GM23338 (cell line): ENCODE measurements around the gene KCTD7. TPM values are rescaled to one million over a fixed set of nuclear protein-coding genes. Genes with fewer than 3 reads are reported as not detected.

Experiments used
- ATAC-seq: fragments of 200-7000 bp; cut with Tn5 transposase; 3 replicates; pipeline ENCODE4 v1.9.1; 2020
- DNase-seq: peaks from one replicate; pipeline ENCODE4 v3.0.0-alpha.2; 2015; ENCODE audit warnings: low spot score
- H2AFZ ChIP-seq: fragments of 200-600 bp; sonication (generic); 2 replicates; pipeline ENCODE4 v1.8.0; 2016; ENCODE audit warnings: antibody characterized with exemption, mild to moderate bottlenecking, moderate library complexity
- H3F3A ChIP-seq: fragments of 200-600 bp; sonication (generic); replicated peaks from 2 replicates; pipeline ENCODE4 v1.8.0; 2017; ENCODE audit warnings: antibody characterized with exemption, mixed run types, low read depth
- H3K27ac ChIP-seq: fragments of 200-600 bp; sonication (generic); 2 replicates; pipeline ENCODE4 v1.6.1; 2016; ENCODE audit warnings: low read depth
- H3K27me3 ChIP-seq: fragments of 200-600 bp; sonication (generic); 2 replicates; pipeline ENCODE4 v1.8.0; 2016; ENCODE audit warnings: mild to moderate bottlenecking, mixed run types, moderate library complexity; ENCODE audit not compliant: insufficient read depth
- H3K36me3 ChIP-seq: fragments of 200-600 bp; sonication (generic); 2 replicates; pipeline ENCODE4 v1.8.0; 2016; ENCODE audit warnings: mild to moderate bottlenecking; ENCODE audit not compliant: insufficient read depth
- H3K4me1 ChIP-seq: fragments of 200-600 bp; sonication (generic); 2 replicates; pipeline ENCODE4 v1.8.0; 2016; ENCODE audit warnings: mild to moderate bottlenecking, moderate library complexity; ENCODE audit not compliant: insufficient read depth
- H3K4me2 ChIP-seq: fragments of 200-600 bp; sonication (generic); 2 replicates; pipeline ENCODE4 v1.7.1; 2017; ENCODE audit warnings: mixed run types
- H3K4me3 ChIP-seq: fragments of 200-600 bp; sonication (generic); 2 replicates; pipeline ENCODE4 v1.6.1; 2016; ENCODE audit warnings: mixed run types
- H3K79me2 ChIP-seq: fragments of 200-600 bp; sonication (generic); replicated peaks from 2 replicates; pipeline ENCODE4 v1.8.0; 2017; ENCODE audit warnings: mild to moderate bottlenecking; ENCODE audit not compliant: insufficient read depth
- H3K9me2 ChIP-seq: fragments of 200-600 bp; sonication (generic); 2 replicates; pipeline ENCODE4 v1.8.0; 2017; ENCODE audit not compliant: insufficient read depth
- H4K20me1 ChIP-seq: fragments of 200-600 bp; sonication (generic); replicated peaks from 2 replicates; pipeline ENCODE4 v1.8.0; 2017; ENCODE audit warnings: mild to moderate bottlenecking; ENCODE audit not compliant: insufficient read depth
- H3K27ac Mint-ChIP-seq: 2 replicates; pipeline ENCODE4 v1.8.0; 2020; ENCODE audit warnings: inconsistent platforms, mild to moderate bottlenecking, moderate library complexity, mixed read lengths
- H3K27me3 Mint-ChIP-seq: 3 replicates; pipeline ENCODE4 v1.8.0; 2022; ENCODE audit warnings: low read depth, mild to moderate bottlenecking, moderate library complexity, mixed read lengths, inconsistent platforms; ENCODE audit not compliant: insufficient read depth, poor library complexity
- H3K36me3 Mint-ChIP-seq: 3 replicates; pipeline ENCODE4 v1.8.0; 2021; ENCODE audit warnings: low read depth, mild to moderate bottlenecking, inconsistent platforms, moderate library complexity, mixed read lengths
- H3K4me1 Mint-ChIP-seq: 3 replicates; pipeline ENCODE4 v1.8.0; 2020; ENCODE audit warnings: mild to moderate bottlenecking, inconsistent platforms, mixed read lengths
- H3K4me3 Mint-ChIP-seq: 3 replicates; pipeline ENCODE4 v1.8.0; 2021; ENCODE audit warnings: moderate library complexity, mild to moderate bottlenecking, inconsistent platforms, mixed read lengths
- H3K9me3 Mint-ChIP-seq: 3 replicates; pipeline ENCODE4 v1.8.0; 2020; ENCODE audit warnings: moderate library complexity, mild to moderate bottlenecking, inconsistent platforms, mixed read lengths
- CTCF ChIP-seq, 2 experiments: fragments of 200-600 bp in 1 of 2; sonication (generic) in 1 of 2; conservative IDR thresholded peaks; 2 replicates each; pipeline versions ENCODE4 v1.5.1 to v1.6.1; 2016 to 2017; ENCODE audit warnings: antibody characterized with exemption in 2 of 2, low read depth in 2 of 2, mild to moderate bottlenecking in 2 of 2, moderate library complexity in 1 of 2
- EZH2phosphoT487 ChIP-seq: fragments of 200-600 bp; sonication (generic); IDR thresholded peaks from one replicate; pipeline ENCODE4 v1.8.1; 2018; ENCODE audit warnings: antibody characterized with exemption; ENCODE audit not compliant: unreplicated experiment
- JUNB ChIP-seq: IDR thresholded peaks from one replicate; pipeline ENCODE4 v1.6.1; 2016; ENCODE audit warnings: antibody characterized with exemption; ENCODE audit not compliant: unreplicated experiment
- REST ChIP-seq: IDR thresholded peaks from one replicate; pipeline ENCODE4 v1.6.1; 2018; ENCODE audit warnings: antibody characterized with exemption; ENCODE audit not compliant: unreplicated experiment
- STAT1 ChIP-seq: IDR thresholded peaks from one replicate; pipeline ENCODE4 v1.6.1; 2016; ENCODE audit warnings: antibody characterized with exemption; ENCODE audit not compliant: unreplicated experiment
- polyA plus RNA-seq: library from polyadenylated mRNA; unstranded; fragments of >200 nt; fragmentation: Nextera tagmentation; extraction: Ambion mirVana; gene quantifications from 2 replicates; pipeline ENCODE4 v1.2.1, GENCODE V29; 2016
- total RNA-seq: library from RNA; depleted of rRNA; stranded (reverse); fragments of >200 nt; shearing (Covaris generic); gene quantifications from 2 replicates; pipeline ENCODE4 v1.2.3, GENCODE V29; 2014

KCTD7 gene
- total and polyA plus RNA-seq, 2 experiments from 2014 or later: 3.7 to 21.0 TPM

GRCh38 chr7:66640802-66641525 is 12.3 kb downstream of the KCTD7 start:
- Mint-ChIP-seq H3K36me3 (peaks cover 33% of the 10 kb centered on the region), H3K4me1 (no peaks in the 10 kb centered on the region), H3K27me3 (peaks cover 8% of the 10 kb centered on the region), H3K9me3 (no peaks in the 10 kb centered on the region; the same call in 2 of the 3 replicates), H3K27ac (no peak overlapping the region), H3K4me3 (no peak overlapping the region)
- Histone ChIP-seq H3K27ac (no peak overlapping the region), H3F3A (no peaks in the 10 kb centered on the region), H2AFZ (no peak overlapping the region), H3K4me3 (no peak overlapping the region), H3K27me3 (no peaks in the 10 kb centered on the region), H3K4me2 (no peak overlapping the region), H4K20me1 (no peaks in the 10 kb centered on the region), H3K4me1 (no peaks in the 10 kb centered on the region), H3K9me2 (no peaks in the 10 kb centered on the region), H3K79me2 (no peaks in the 10 kb centered on the region), H3K36me3 (peaks cover 21% of the 10 kb centered on the region)
- TF ChIP-seq CTCF (conservative IDR thresholded peaks at IDR 0.05; ENCODE audit: low read depth in 2 of 2): no peak
- TF ChIP-seq REST: no peak
- no peak for TF ChIP-seq EZH2phosphoT487
- ATAC-seq: no peak
- DNase-seq: no peak

GRCh38 chr7:66641526-66641871 is 12.8 kb downstream of the KCTD7 start:
- H3K27me3 Mint-ChIP-seq: peaks cover 8% of the 10 kb centered on the region
- H3K4me2 ChIP-seq: no peak overlapping the region
- no peaks in the 10 kb centered on the region for H4K20me1 ChIP-seq
- ATAC-seq: no peak
- no peak overlapping the region for H3K4me3 ChIP-seq
- H3K9me3 Mint-ChIP-seq: no peaks in the 10 kb centered on the region; the same call in 2 of the 3 replicates
- H3K36me3 ChIP-seq: peaks cover 21% of the 10 kb centered on the region
- no peaks in the 10 kb centered on the region for H3K27me3 ChIP-seq
- DNase-seq: no peak
- H3K27ac Mint-ChIP-seq: no peak overlapping the region
- H3K9me2 ChIP-seq: no peaks in the 10 kb centered on the region
- H3K4me3 Mint-ChIP-seq: no peak overlapping the region
- TF ChIP-seq EZH2phosphoT487 (no peak), STAT1 (no peak), JUNB (no peak)
- H3K4me1 ChIP-seq: no peaks in the 10 kb centered on the region
- peaks cover 33% of the 10 kb centered on the region for H3K36me3 Mint-ChIP-seq
- no peak overlapping the region for H3K27ac ChIP-seq
- H3F3A ChIP-seq: no peaks in the 10 kb centered on the region
- H3K79me2 ChIP-seq: no peaks in the 10 kb centered on the region
- no peak overlapping the region for H2AFZ ChIP-seq
- no peaks in the 10 kb centered on the region for H3K4me1 Mint-ChIP-seq
